ENCODE measurements around the gene STK11IP.

Gene STK11IP

GRCh38 chr2:219595256-219595655 is 2.4 kb upstream of the STK11IP start (continued):
- TF ChIP-seq ZNF248 (tag by site-specific recombination; IDR thresholded peaks at IDR 0.05) = no peak
- TF ChIP-seq ZNF366 (tag by site-specific recombination; conservative IDR thresholded peaks at IDR 0.05) = no peak
- TF ChIP-seq PRDM10 (tag by site-specific recombination; IDR thresholded peaks at IDR 0.05) = peak; percentile 58
- no peak for TF ChIP-seq OVOL3 (tag by site-specific recombination; IDR thresholded peaks at IDR 0.05)
- peak; percentile 36 for TF ChIP-seq CTCF (tag by site-specific recombination; IDR thresholded peaks at IDR 0.05)
- no peak for TF ChIP-seq ZNF658 (tag by site-specific recombination; IDR thresholded peaks at IDR 0.05)
- TF ChIP-seq ZNF114 (tag by site-specific recombination; IDR thresholded peaks at IDR 0.05) = no peak
- peak; percentile 51 for TF ChIP-seq ZFHX2 (tag by site-specific recombination; conservative IDR thresholded peaks at IDR 0.05)
- no peak for TF ChIP-seq ZNF157 (tag by site-specific recombination; IDR thresholded peaks at IDR 0.05)
- peak; percentile 36 for TF ChIP-seq ZNF335 (tag by site-specific recombination; conservative IDR thresholded peaks at IDR 0.05)
- TF ChIP-seq HOXD13 (CRISPR knock-in tag; IDR thresholded peaks at IDR 0.05; ENCODE audit: borderline replicate concordance) = no peak
- TF ChIP-seq KLF1 (tag by site-specific recombination; IDR thresholded peaks at IDR 0.05) = no peak
- no peak for TF ChIP-seq ZNF324 (tag by site-specific recombination; IDR thresholded peaks at IDR 0.05)
- no peak for TF ChIP-seq ZNF530 (tag by site-specific recombination; IDR thresholded peaks at IDR 0.05; ENCODE audit: low read depth)
- no peak for TF ChIP-seq ZNF664 (tag by site-specific recombination; IDR thresholded peaks at IDR 0.05)
- TF ChIP-seq ZNF112 (tag by site-specific recombination; IDR thresholded peaks at IDR 0.05) = no peak
- no peak for TF ChIP-seq ZNF501 (tag by site-specific recombination; IDR thresholded peaks at IDR 0.05)
- TF ChIP-seq ZFP69B (tag by site-specific recombination; IDR thresholded peaks at IDR 0.05) = no peak

GRCh38 chr2:219596954-219597551 is 604 bp upstream of the STK11IP start:
- POLR2A ChIA-PET = interaction anchor here (0.6 to 4.4 kb wide), 12 partner anchors 20 to 210 kb away, joined by 3 to 44 read pairs (median 6); partner anchors contain the start of genes CHPF, DNPEP, INHA and OBSL1
- H3K4me3 ChIP-seq (ENCODE audit: low read depth, low read length) = peak overlapping the region; percentile 84
- peaks cover 6% of the 10 kb centered on the region for H3K4me1 ChIP-seq (ENCODE audit: control insufficient read depth, insufficient read depth, low read length)
- TF ChIP-seq ZNF473 (tag by site-specific recombination; IDR thresholded peaks at IDR 0.05) (no peak), ZNF639 (tag by site-specific recombination; IDR thresholded peaks at IDR 0.05) (no peak), ZNF518A (tag by site-specific recombination; conservative IDR thresholded peaks at IDR 0.05; ENCODE audit: low read depth) (no peak), SALL2 (tag by site-specific recombination; IDR thresholded peaks at IDR 0.05; ENCODE audit: borderline replicate concordance) (no peak), ZNF148 (tag by site-specific recombination; IDR thresholded peaks at IDR 0.05; ENCODE audit: borderline replicate concordance) (no peak)

More at GRCh38 chr2:219596954-219597551, 604 bp upstream of the STK11IP start:
- CTCF ChIA-PET = interaction anchor here (0.9 to 3.4 kb wide), 4 partner anchors 37 to 323 kb away, joined by 3 to 13 read pairs (median 8); no protein-coding TSS in a partner anchor
- peak overlapping the region; percentile 85 for H3K27ac ChIP-seq (ENCODE audit: extremely low read depth, low read depth, low read length)
- peaks cover 0 to 11% of the 10 kb centered on the region in 2 experiments; a peak in 1 of 3 replicates for H3K36me3 ChIP-seq (ENCODE audit: control insufficient read depth in 2 of 2, insufficient read depth in 1 of 2, low read length in 2 of 2)
- H3K9me3 ChIP-seq (ENCODE audit: control insufficient read depth, insufficient read depth, low read depth, low read length) = no peaks in the 10 kb centered on the region

All from HEK293 (cell line).